HG02571 (cell line): Measurements from ENCODE around the gene VCPKMT.
A peak's percentile ranks its signal among the peaks of the same experiment; 100 is the strongest.
"Not testable (repeated sequence)": the region's sequence is repeated elsewhere in the genome, so short reads cannot be mapped to it uniquely, and the experiment has no call there.

Experiments
- ATAC-seq: cut with Tn5 transposase; IDR thresholded peaks from one replicate; pipeline ENCODE4 v1.9.1; 2021; ENCODE audit warnings: mild to moderate bottlenecking, moderate library complexity; ENCODE audit not compliant: unreplicated experiment

VCPKMT gene

GRCh38 chr14:50093496-50093895, 22.9 kb downstream of the VCPKMT start:
- ATAC-seq, result no peak

- ATAC-seq, result no peak
These were observed 24.3 kb downstream of the VCPKMT start for GRCh38 chr14:50092006-50092555.

GRCh38 chr14:50091240-50091913, 25.0 kb downstream of the VCPKMT start:
- ATAC-seq, result no peak

DNA sequence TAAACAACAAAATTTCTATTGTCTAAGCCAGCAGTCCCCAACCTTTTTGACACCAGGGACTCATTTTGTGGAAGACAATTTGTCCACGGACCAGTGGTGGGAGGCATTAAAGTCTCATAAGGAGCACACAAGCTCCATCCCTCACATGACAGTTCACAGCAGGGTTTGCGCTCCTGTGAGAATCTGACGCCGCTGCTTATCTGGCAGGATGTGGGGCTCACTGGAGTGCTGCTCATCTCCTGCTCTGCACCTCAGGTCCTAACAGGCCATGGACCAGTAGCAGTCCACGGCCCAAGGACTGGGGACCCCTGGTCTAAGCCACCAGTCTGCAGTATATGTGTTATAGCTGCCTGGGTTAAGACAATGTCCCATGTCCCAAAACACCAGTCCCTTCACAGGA, 27.2 kb downstream of the VCPKMT start:
- no peak for ATAC-seq

GRCh38 chr14:50088731-50089130, 27.6 kb downstream of the VCPKMT start:
- no peak for ATAC-seq

- ATAC-seq, result no peak
These were observed 28.3 kb downstream of the VCPKMT start for GRCh38 chr14:50088117-50088515.

- no peak for ATAC-seq
These were observed 28.8 kb downstream of the VCPKMT start for GRCh38 chr14:50087341-50088116.

- no peak for ATAC-seq
These were observed 30.1 kb downstream of the VCPKMT start for GRCh38 chr14:50086321-50086711.

GRCh38 chr14:50085570-50086320, 30.6 kb downstream of the VCPKMT start:
- peak; percentile 40 for ATAC-seq

DNA sequence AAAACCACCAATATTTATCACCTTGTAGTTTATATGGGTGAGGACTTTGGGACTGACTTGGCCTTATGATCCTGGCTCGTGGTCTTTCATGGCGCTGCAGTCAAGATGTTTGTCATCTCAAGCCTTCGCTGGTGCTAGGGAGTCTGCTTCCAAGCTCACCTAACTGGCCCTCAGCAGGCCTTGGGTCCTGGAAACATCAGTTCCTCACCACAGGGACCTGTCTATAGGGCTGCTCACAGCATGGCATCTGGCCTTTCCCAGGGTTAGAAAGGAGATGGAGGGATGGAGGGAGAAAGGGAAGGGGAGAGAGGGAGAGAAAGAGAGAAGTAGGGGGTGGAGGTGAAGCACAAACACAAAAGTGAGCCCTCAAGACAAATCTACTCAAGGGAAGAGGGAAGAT, 31.7 kb downstream of the VCPKMT start:
- no peak for ATAC-seq

GRCh38 chr14:50083467-50084337, 32.7 kb downstream of the VCPKMT start:
- ATAC-seq, result peak; percentile 47

DNA sequence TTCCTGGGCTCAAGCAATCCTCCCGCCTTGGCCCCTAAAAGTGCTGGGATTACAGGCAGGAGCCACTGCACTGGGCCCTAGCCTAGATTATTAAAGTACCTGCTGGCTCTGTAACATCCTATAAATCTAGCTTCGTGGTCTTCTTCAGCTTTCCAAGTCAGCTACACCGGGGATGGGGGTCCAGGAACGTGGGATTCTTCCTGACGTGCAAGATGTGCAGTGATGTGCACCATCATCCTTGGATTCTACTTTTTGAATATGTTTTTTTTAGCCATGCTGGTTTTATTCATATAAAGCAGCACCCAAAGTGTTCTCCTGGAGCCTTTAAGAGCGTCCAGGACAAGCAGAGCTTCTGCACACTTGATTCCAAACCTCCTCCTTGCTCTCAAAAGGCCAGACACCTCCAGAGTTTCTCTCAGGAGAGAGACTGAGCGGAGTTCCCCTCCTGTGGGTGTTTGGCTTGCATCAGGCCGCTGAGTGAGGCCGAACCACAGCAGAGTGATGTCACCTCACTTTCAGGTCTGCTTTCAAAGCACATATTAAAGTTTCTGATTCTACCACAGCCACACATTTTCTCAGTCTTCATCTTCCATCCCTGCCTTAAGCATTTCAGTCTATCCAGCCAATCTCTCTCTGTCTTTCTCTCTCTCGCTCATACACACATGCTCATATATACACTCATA, 33.4 kb downstream of the VCPKMT start:
- peak; percentile 66 for ATAC-seq

DNA sequence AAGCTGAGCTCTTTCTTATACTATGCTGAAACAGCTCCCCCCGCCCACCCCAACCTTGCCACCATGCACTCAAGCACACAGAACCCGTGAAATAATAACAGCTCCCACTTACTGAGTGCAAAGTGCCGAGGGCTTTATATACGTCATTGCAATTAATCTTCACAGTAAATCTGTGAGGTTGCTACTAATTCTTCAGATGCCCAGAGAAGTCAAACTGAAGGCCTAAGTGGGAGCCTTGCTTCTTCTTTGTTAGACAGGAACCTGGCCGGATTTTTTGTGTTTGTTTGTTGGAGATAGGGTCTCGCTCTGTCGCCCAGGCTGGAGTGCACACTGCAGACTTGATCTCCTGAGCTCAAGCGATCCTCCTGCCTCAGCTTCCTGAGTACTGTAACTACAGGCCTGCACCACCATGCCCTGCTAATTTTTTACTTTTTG, 34.0 kb downstream of the VCPKMT start:
- no peak for ATAC-seq

GRCh38 chr14:50079103-50079502, 37.3 kb downstream of the VCPKMT start:
- not testable (repeated sequence) for ATAC-seq

DNA sequence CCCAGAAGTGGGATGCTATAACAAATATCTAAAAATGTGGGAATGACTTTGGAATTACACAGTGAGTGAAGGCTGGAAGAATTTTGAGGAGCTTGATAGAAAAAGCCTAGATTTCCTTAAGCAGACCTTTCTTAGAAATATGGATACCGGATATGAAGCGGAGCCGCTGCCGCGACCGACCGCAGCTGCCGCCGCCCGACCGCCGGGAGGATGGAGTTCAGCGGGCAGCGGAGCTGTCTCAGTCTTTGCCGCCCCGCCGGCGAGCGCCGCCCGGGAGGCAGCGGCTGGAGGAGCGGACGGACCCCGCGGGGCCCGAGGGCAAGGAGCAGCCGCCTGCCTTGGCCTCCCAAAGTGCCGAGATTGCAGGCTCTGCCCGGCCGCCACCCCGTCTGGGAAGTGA, 42.7 kb downstream of the VCPKMT start:
- not testable (repeated sequence) for ATAC-seq

DNA sequence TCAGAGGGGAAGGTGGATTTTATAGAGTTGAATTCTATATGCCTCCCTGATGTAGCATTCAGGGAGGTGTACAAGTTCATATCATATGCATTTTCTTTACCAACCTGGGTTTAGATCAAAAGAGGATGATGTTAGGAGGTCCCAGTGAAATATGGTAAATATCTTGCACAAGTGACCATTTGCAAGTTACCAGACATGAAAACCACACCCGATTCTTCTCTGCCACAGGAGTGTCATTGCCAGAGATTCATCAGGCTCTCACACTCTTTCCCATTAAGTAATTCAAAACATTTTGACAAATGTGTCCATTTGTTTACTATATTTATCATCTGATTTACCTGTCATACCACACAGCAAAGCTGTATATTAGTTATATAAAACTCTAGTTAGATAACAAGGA, 44.0 kb downstream of the VCPKMT start:
- ATAC-seq, result no peak

DNA sequence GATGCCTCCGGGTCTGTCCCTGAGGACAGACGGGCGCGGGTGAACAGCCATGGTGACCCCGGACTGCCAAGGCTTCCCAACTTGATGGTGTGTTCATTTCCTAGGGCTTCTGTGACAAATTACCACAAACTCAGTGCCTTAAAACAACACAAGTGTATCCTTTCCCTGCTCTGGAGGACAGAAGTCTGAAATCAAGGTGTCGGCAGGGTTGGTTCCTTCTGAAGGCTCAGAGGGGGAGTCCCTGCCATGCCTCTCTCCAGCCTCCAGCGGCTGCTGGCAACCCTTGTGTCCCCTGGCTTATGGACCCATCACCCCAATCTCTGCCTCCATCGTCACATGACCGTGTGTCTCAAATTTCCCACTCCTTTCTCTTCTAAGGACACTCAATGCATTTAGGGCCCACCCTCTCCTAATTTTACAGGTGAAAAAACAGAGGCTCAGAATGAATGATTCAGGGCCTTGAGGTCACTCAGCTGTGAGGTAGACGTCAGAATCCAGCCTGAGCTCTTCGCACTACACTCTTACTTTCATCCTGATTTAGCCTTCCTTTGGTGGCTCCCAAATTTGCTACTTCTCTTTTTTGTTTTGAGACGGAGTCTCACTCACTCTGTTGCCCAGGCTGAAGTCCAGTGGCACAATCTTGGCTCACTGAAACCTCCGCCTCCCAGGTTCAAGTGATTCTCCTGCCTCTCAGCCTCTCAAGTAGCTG, 45.4 kb downstream of the VCPKMT start:
- ATAC-seq, result no peak

DNA sequence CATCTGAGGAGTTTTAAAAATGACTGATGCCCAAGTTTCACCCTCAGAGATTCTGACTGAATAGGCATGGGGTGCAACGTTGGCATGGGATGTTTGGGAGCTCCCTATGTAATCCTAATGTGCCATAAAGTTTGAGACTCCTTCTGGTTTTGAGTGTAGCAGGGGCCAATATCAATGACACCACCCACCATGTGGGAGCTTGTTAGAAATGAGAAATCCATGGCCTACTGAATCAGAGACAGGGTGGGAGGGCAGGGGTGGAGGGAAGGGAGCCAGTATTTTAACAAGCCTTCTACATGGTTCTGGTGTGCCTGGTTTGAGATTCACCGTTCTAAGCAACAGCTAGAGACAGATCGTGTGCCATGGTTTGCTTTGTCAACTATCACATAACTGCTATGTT, 46.1 kb downstream of the VCPKMT start:
- no peak for ATAC-seq

GRCh38 chr14:50069325-50069724, 47.0 kb downstream of the VCPKMT start:
- no peak for ATAC-seq
